Left hindlimb (tissue), 1 donor: Measurements from ENCODE around the gene HCN1.
"Not testable (repeated sequence)": the region's sequence is repeated elsewhere in the genome, so short reads cannot be mapped to it uniquely, and the experiment has no call there.

ENCODE experiments used
- DNase-seq: peaks from one replicate; pipeline ENCODE4 v3.0.0-alpha.2; 2018

The HCN1 gene

GRCh38 chr5:45414620-45415573 lies 281.3 kb downstream of the HCN1 start:
- no peak for DNase-seq

GRCh38 chr5:45411971-45412612 lies 284.1 kb downstream of the HCN1 start:
- DNase-seq, result no peak

GRCh38 chr5:45410304-45410995 lies 285.7 kb downstream of the HCN1 start:
- no peak for DNase-seq

- DNase-seq, result no peak
These were observed 288.1 kb downstream of the HCN1 start for GRCh38 chr5:45408067-45408466.

GRCh38 chr5:45402804-45403455 lies 293.2 kb downstream of the HCN1 start:
- DNase-seq, result no peak

GRCh38 chr5:45399041-45399440 lies 297.1 kb downstream of the HCN1 start:
- no peak for DNase-seq

- no peak for DNase-seq
These were observed 310.7 kb downstream of the HCN1 start for GRCh38 chr5:45385321-45386058.

GRCh38 chr5:45383985-45384384 lies 312.2 kb downstream of the HCN1 start:
- DNase-seq, result no peak

- no peak for DNase-seq
These were observed 313.6 kb downstream of the HCN1 start for GRCh38 chr5:45382583-45382982.

- no peak for DNase-seq
These were observed 319.8 kb downstream of the HCN1 start for GRCh38 chr5:45376417-45376816.

GRCh38 chr5:45372629-45373028 lies 323.6 kb downstream of the HCN1 start:
- no peak for DNase-seq

- not testable (repeated sequence) for DNase-seq
These were observed 324.8 kb downstream of the HCN1 start for GRCh38 chr5:45371423-45371822.

GRCh38 chr5:45355189-45355992 lies 340.8 kb downstream of the HCN1 start:
- no peak for DNase-seq

GRCh38 chr5:45336464-45336863 lies 359.7 kb downstream of the HCN1 start:
- DNase-seq, result no peak

GRCh38 chr5:45335978-45336377 lies 360.2 kb downstream of the HCN1 start:
- DNase-seq, result no peak

GRCh38 chr5:45335346-45335745 lies 360.8 kb downstream of the HCN1 start:
- DNase-seq, result no peak

GRCh38 chr5:45334939-45335338 lies 361.2 kb downstream of the HCN1 start:
- no peak for DNase-seq

GRCh38 chr5:45312627-45313026 lies 383.6 kb downstream of the HCN1 start:
- DNase-seq, result not testable (repeated sequence)

- no peak for DNase-seq
These were observed 400.9 kb downstream of the HCN1 start for GRCh38 chr5:45295231-45295630.

GRCh38 chr5:45288746-45289145 lies 407.4 kb downstream of the HCN1 start:
- DNase-seq, result no peak

GRCh38 chr5:45284436-45284835 lies 411.7 kb downstream of the HCN1 start:
- no peak for DNase-seq
